ENCODE results near the gene CELA3A. TPM values are rescaled to one million over a fixed set of nuclear protein-coding genes. Genes with fewer than 3 reads are reported as not detected.
"Not testable (repeated sequence)": the region's sequence is repeated elsewhere in the genome, so short reads cannot be mapped to it uniquely, and the experiment has no call there.

CELA3A gene
- total RNA-seq, 1 experiment from 2014 or later: not detected

DNA sequence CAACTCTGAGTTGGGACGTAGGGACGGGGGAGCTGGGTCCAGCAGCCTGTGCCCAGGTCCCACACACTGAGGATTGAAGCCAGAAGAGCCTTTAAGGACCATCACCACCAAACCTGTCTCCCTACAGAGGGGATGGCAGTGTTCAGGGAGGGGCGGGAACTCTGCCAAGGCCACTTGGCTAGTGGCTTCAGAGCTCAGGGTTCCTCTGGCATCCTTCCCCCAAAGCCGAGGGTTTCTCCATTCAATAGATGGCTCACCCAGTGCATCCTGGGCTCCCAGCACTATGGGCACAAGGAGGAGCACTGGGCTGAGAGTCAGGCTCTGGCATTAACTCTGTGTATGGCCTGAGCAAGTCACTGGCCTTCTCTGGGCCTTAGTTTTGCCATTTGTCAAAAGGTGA lies 20.2 kb upstream of the CELA3A start:
- DNase-seq (ENCODE audit: low read depth): not testable (repeated sequence)

GRCh38 chr1:21982122-21982521 lies 19.3 kb upstream of the CELA3A start:
- DNase-seq (ENCODE audit: low read depth): not testable (repeated sequence)

DNA sequence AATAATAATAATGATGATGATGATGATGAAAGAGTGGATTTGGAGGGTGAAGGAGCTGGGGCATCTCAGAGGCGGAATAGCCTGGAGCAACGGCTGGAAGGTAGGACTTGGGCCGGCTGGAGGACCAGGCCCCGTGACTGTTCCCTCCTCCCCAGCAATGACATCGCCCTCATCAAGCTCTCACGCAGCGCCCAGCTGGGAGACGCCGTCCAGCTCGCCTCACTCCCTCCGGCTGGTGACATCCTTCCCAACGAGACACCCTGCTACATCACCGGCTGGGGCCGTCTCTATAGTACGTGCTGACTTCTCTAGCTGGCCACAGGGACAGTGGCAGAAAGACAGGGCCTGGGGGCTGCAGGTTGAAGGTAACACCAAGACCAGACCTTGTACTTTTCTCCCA lies 17.9 kb upstream of the CELA3A start:
- not testable (repeated sequence) for DNase-seq (ENCODE audit: low read depth)

DNA sequence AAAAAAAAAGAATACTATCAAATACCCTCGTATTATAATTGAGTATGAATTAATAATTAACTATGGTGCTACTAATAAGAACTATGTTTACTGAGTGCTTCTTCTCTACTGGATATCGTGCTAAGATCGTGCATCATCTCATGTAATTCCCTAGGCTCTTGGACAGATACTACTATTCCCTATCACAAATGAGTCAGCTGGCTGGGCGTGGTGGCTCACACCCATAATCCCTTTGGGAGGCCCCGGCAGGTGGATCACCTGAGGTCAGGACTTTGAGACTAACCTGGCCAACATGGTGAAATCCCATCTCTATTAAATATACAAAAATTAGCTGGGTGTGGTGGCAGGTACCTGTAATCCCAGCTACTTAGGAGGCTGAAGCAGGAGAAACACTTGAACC lies 15.6 kb upstream of the CELA3A start:
- not testable (repeated sequence) for DNase-seq (ENCODE audit: low read depth)

GRCh38 chr1:21986386-21986785 lies 15.1 kb upstream of the CELA3A start:
- not testable (repeated sequence) for DNase-seq (ENCODE audit: low read depth)

DNA sequence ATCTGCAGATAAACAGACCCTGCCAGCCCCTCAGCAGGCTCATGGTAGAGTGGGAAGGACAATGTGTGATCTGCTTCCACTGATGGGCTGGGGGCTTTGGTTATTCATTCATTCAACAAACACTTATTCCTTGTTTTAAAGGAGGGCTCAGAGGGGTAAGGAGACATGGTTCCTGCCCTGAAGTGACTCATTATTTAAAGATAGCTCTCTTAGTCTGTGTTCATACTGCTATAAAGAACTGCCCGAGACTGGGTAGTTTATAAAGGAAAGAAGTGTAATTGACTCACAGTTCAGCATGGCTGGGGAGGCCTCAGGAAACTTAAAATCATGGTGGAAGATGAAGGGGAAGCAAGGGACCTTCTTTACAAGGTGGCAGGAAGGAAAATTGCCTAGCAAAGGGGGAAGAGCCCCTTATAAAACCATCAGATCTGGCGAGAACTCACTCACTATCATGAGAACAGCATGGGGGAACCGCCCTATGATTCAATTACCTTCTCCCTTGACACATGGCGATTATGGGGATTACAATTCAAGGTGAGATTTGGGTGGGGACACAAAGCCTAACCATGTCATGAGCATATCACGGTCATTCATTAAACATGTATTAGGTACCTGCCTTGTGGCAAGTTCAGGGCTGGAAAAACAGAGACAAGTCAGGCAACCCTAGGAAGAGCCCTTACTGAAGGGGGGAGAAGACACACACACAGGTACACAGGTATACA lies 11.6 kb upstream of the CELA3A start:
- not testable (repeated sequence) for DNase-seq (ENCODE audit: low read depth)

DNA sequence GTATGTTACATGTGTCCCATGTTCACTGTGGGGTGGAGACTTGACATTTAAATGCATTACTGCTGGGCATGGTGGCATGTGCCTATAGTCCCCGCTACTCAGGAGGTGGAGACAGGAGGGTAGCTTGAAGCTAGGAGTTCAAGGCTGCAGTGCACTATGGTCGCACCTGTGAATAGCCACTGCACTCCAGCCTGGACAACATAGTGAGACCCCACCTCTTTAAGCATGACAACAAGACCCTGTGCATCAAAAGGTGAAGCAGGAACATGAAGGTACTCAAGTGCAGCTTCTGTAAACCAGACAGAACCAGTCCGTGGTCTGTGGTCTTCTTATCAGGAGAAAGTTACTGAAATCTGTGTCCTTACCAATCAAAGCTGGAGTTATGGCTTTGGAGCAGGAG lies 9.3 kb upstream of the CELA3A start:
- DNase-seq (ENCODE audit: low read depth): not testable (repeated sequence)

- DNase-seq (ENCODE audit: low read depth): not testable (repeated sequence)
Observed at GRCh38 chr1:21994716-21995115, 6.7 kb upstream of the CELA3A start.

- not testable (repeated sequence) for DNase-seq (ENCODE audit: low read depth)
Observed at GRCh38 chr1:21996663-21996970, 4.8 kb upstream of the CELA3A start.

DNA sequence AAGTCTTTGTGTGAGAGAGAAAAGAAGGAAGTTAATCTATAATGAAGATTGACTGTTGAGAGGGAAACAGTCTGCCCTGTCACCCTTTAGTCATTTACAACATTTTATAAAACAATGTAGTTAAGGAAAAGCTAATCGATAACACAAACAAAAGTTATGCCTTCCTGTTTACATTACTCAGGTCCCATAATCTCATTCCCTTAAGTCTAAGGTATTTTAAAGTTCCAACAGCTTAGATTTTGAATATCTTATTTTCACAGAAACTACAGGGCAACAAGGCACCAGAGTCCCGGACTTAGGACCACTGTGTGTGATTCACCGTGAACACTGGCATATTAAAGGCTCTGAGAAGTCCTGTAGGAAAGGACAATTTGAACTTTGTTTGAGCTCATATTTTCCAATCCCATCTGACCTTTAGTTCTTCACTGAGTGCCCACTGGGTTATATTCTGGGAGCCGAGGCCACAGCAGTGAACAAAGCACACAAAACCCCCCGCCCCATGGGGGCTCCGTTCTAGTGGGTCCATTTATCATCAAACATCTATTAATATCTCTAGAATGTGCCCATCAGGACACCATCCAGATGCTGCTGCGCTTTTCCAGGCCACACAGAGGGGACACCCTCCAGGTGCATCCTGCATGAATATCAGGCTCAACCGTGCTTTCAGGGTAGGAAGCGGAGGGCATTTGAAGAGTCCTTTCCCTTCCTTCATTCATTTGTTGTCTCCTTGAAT lies 3.4 kb upstream of the CELA3A start:
- DNase-seq (ENCODE audit: low read depth): not testable (repeated sequence)

GRCh38 chr1:21998624-21999294 lies 2.7 kb upstream of the CELA3A start:
- DNase-seq (ENCODE audit: low read depth): not testable (repeated sequence)

GRCh38 chr1:21999645-22000044 lies 1.8 kb upstream of the CELA3A start:
- DNase-seq (ENCODE audit: low read depth): not testable (repeated sequence)

- not testable (repeated sequence) for DNase-seq (ENCODE audit: low read depth)
Observed at GRCh38 chr1:22002461-22002860, 1.0 kb downstream of the CELA3A start.

- DNase-seq (ENCODE audit: low read depth): not testable (repeated sequence)
Observed at GRCh38 chr1:22002875-22003274, 1.4 kb downstream of the CELA3A start.

- not testable (repeated sequence) for DNase-seq (ENCODE audit: low read depth)
Observed at GRCh38 chr1:22003959-22004358, 2.5 kb downstream of the CELA3A start.

DNA sequence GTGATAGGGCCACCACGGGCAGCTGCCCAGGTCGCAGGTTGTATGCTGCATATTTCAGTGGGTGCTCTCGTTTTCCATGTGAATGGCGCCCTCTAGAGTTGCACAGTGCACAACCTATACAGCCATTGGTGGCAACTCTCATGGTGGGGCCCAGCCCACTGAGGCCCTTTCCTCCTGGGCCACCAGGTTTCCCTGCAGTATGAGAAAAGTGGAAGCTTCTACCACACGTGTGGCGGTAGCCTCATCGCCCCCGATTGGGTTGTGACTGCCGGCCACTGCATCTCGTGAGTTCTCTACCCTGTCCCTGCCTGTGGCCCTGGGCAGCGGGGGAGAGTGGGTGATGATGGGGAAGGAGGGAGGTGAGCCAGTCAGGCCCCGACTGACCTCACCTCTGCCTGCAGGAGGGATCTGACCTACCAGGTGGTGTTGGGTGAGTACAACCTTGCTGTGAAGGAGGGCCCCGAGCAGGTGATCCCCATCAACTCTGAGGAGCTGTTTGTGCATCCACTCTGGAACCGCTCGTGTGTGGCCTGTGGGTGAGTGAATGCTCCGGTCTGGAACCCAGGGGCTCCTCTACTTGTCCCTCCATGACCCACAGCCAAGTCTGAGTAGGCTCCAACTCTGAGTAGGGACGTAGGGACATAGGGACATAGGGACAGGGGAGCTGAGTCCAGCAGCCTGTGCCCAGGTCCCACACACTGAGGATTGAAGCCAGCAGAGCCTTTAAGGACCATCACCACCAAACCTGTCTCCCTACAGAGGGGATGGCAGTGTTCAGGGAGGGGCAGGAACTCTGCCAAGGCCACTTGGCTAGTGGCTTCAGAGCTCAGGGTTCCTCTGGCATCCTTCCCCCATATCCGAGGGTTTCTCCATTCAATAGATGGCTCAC lies 4.0 kb downstream of the CELA3A start:
- DNase-seq (ENCODE audit: low read depth): peak; percentile 37

GRCh38 chr1:22006736-22007135 lies 5.3 kb downstream of the CELA3A start:
- not testable (repeated sequence) for DNase-seq (ENCODE audit: low read depth)

- DNase-seq (ENCODE audit: low read depth): not testable (repeated sequence)
Observed at GRCh38 chr1:22007262-22007661, 5.8 kb downstream of the CELA3A start.

DNA sequence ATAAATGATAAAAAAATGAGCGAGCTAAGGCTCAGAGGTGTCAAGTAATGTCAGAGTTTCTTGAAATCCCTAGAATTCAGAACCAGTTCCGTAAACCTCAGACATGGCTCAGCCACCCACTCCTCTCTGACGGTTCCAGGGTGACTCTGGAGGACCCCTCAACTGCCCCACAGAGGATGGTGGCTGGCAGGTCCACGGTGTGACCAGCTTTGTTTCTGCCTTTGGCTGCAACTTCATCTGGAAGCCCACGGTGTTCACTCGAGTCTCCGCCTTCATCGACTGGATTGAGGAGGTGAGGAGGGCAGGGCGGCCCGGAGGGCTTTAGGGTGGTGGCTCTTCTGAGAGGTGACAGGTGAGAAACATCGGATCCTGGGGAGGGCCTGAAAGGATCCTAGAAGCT lies 8.1 kb downstream of the CELA3A start:
- DNase-seq (ENCODE audit: low read depth): not testable (repeated sequence)

DNA sequence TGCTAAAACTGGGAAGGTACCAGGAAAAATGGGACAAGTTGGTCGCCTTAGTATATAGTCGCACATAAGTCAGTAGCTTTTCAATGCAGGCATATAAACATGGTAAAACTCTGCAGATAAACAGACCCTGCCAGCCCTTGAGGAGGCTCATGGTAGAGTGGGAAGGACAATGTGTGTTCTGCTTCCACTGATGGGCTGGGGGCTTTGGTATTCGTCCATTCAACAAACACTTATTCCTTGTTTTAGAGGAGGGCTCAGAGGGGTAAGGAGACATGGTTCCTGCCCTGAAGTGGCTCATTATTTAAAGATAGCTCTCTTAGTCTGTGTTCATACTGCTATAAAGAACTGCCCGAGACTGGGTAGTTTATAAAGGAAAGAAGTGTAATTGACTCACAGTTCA lies 11.3 kb downstream of the CELA3A start:
- not testable (repeated sequence) for DNase-seq (ENCODE audit: low read depth)

GRCh38 chr1:22014575-22015206 lies 13.2 kb downstream of the CELA3A start:
- DNase-seq (ENCODE audit: low read depth): not testable (repeated sequence)
